NCI-H2171 (cell line): ENCODE data around the gene A3GALT2.
"Not testable (repeated sequence)": the region's sequence is repeated elsewhere in the genome, so short reads cannot be mapped to it uniquely, and the experiment has no call there.

ENCODE experiments used
- DNase-seq: peaks from one replicate; lab custom pipeline; 2025; lab: John Stamatoyannopoulos, UW

A3GALT2 gene

DNA sequence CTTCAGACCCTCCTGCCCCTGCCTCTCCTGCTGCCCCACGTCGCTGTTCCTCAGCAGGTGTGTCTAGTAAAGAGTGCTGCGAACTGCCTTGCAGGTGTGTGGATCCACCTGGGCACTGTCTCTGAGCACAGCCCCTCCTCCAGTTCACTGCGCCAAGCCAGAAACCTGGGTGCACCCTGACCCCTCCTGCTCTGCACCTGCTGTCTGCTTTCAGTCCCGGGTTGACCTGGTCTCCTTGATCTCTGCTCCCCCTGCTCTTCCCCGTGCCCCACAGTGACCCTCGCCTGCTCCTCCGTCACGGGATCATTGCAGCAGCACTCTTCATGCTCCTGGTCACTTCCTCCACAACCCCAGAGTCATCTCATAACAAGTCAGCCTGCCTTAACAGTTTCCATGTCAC lies 6.5 kb downstream of the A3GALT2 start:
- no peak for DNase-seq

DNA sequence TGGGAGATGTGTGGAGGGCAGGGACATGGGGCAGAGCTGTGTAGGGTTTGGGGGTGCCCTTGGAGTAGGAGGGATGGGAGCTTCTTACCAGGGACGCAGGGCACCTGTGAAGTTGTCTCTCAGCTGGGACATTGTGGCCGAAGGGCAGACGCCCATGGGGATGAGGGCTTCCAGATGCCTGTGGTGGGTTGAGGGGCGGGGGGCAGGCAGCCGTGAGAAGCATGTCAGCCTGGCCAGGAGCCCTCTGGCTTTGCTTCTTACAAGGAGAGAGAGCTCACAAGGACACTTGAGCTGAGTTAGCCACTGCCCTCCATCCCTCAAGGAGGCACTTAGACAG lies 8.5 kb downstream of the A3GALT2 start:
- no peak for DNase-seq

DNA sequence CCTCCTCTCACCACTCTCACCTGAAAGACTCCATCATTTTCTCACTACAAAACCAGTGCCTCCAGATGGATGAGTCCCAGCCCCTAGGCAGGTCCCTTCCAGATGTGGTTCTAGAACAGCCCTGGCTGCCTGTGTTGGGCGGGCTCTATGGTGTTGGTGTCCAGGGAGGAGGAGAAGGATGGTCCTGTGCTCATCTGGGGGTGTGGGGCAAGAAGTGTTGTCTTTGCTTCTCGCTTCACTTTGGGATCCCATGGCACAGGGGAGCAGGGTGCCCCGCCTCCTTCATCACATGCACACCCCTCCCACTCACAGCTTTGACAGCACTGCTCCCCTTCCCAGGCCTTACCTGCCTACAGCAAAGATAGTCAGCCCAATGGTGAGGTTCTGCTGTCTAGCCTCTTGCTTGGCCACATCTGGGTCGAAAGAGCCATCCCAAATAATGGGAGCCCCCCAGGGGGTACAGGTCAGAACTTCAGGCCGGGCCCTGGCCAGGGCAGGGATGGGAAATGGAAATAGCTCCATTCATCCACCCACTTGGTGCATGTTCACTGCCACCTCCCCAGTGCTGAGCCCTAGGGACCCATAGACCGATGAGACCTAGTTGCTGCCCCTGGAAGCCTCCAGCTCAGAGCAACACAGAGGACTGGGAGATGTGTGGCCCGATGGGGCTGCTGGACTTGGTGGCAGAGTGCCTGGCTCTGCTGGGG lies 9.0 kb downstream of the A3GALT2 start:
- DNase-seq = no peak

DNA sequence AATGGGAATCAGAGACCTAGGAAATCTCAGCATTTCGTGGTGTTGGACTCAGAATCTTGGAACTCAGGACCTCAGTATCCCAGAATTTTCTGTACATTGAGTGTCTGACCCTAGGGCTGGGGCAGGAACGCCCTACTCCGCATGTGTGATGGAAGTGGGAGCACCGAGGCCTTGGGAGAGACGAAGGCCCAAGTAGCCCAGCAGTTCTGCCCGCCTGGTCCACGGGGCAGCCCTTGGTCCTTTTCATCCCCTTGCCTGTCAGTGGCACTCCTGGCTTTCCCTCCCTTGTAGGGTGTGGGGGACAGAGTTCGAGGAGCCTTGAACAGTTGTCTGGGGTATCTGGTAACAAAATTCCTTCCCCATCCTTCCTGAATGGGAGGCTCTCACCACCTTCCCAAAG lies 10.2 kb downstream of the A3GALT2 start:
- no peak for DNase-seq

DNA sequence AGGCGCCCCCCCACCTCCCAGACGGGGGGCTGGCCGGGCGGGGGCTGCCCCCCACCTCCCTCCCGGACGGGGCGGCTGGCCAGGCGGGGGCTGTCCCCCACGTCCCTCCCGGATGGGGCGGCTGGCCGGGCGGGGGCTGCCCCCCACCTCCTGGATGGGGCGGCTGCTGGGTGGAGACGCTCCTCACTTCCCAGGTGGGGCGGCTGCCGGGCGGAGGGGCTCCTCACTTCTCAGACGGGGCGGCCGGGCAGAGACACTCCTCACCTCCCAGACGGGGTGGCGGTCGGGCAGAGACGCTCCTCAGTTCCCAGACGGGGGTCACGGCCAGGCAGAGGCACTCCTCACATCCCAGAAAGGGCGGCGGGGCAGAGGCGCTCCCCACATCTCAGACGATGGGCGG lies 11.5 kb downstream of the A3GALT2 start:
- DNase-seq = not testable (repeated sequence)

DNA sequence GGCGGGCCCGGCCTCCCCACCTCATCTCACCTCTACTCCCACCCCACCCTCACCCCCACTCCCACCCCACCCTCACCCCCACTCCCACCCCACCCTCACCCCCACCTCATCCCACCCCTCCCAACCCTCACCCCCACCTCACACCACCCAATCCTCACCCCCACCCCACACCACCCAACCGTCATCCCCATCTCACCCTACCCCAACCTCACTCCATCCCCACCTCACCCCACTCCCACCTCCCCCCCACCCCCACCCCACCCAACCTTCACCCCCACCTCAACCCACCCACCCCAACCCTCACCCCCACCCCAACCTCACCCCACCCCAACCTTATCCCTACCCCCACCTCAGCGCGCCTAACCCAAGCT lies 13.4 kb downstream of the A3GALT2 start:
- no peak for DNase-seq

DNA sequence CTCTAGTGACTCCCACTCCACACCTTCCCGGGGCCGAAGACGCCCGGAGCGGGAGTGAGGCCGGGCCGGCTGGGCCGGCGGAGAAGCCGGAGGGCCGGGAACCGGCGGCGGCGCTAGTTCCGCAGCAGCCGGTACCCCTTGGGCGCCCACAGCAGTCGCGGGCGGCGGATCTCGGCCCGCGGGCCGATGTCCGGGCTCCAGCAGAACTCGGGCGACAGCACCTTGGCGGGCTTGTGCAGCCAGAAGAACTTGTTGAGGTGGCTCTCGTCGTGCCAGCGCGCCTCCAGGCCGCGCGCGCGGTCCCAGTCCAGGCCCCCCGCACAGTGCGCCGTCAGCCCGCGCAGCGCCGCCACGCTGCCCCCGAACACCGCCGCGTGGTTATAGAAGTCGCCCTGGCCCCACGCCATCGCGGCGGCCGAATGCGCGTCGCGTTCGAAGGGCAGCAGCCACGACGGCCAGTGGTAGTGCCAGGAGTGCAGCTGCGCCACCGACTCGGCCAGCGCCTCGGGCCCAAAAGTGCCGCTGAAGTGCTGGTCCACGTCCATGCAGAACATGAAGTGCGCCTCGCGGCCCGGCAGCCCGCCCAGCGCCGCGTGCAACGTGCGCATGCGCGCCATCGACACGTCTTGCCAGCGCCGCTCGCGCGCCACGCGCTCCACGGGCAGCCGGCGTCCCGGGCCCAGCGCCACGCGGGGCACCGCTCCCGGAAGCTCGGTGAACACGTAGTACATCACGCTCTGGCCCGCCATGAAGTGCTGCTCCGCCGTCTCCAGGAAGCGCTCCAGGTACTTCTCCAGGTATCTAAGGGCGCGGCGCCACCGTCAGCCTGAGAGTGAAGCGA lies 14.0 kb downstream of the A3GALT2 start:
- DNase-seq = no peak

DNA sequence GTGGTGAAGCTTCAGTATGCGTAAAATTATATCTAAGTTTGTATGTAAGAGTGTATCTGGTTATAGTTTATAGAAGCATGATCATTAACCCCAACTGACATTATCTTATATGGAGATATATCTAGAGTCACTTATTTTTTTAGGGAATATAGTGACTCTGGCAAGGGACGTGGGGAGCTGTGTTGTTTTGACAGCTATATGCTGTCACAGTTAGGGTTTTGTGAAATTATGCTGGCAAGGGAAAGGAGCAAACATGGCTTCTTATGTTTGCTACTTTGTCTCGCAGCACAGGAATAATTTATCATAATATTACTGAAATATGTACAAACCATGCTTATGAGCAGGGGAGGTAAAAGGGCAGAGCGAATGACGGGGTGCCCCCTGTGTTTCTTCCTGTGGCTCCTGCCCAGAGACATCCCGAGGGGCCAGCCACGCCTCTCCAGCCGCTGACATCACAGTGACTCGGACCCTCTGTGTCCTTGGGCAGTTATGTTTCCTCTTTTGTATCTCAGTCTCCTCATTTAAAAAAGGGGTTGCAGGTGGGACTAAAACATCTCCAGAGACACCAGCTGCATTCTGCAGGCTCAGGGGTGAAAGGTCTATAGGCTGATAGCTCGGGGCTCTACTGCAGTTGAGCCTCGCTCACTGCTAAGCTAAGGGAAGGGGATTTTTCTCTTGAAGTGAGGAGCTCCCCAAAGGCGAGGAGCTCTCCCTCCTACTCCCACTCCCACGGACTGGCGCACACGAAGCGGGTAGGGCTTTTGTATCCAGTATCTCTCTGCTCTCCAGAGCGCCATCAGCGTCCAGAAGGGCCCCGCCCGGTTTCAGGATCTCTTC lies 14.9 kb downstream of the A3GALT2 start:
- no peak for DNase-seq

DNA sequence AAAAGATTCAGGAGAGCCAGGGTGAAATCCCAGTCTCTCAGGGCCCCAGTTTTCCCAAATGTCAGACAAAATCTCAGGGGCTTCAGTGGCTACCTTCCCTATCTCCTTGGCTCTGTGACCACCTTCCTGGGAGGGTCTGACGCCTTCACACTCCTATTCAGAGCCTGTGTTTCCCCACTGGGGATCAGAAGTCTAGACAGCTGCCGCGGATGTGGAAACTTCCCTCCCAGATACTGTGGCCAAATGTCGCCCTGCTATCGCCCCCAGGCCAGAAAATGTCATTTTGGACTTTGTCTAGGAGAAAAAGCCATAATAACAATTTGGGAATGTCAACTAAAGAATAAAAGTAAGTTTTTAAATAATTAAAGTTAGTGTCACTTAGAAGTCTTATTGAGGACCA lies 15.9 kb downstream of the A3GALT2 start:
- no peak for DNase-seq

DNA sequence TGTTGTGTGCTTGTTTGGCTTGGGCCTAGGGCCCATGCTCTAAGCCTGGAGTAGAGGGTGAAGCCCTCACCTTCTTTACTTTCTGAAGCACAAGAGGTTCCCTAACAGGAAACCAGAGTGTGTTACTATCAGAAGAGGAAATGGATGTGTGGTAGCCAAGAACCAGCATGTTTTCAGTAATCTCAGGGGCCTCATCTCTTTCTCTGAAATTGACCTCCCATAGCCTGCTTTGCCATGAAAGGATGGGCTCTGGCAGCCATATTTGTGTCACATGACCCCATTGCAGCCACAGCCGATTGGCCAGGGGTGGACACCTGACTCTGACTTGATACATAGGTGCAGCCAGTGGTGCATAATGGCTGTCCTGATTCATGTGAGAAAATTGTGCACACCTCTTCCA lies 18.6 kb downstream of the A3GALT2 start:
- DNase-seq = no peak

DNA sequence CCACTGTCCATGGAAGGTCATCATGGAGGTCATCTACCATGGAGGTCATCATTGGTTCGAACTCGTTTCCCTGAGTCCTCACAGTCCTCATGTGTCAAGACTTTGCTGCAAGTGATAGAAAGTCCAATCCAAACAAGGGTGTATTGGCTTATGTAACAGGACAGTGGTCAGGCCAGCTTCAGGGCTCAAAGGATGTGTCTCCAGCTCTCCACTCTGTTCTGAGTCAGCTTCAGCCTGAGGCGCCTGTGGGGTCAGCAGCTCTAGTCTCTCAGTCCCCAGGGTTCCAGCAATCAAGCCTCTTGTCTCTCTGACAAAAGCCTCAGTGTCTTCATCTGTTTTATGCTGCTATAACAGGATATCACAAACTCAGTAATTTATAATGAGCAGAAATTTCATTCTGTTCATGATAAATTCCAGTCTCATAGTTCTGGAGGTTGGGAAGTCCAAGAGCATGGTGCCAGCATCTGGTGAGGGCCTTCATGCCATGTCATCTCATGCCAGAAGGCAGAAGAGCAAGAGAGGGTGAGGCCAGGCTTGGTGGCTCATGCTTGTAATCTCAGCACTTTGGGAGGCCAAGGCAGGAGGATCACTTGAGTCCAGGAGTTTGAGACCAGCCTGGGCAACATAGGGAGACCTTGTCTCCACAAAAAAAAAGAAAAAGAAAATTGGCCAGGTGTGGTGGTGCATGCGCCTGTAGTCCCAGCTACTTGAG lies 19.5 kb downstream of the A3GALT2 start:
- no peak for DNase-seq

DNA sequence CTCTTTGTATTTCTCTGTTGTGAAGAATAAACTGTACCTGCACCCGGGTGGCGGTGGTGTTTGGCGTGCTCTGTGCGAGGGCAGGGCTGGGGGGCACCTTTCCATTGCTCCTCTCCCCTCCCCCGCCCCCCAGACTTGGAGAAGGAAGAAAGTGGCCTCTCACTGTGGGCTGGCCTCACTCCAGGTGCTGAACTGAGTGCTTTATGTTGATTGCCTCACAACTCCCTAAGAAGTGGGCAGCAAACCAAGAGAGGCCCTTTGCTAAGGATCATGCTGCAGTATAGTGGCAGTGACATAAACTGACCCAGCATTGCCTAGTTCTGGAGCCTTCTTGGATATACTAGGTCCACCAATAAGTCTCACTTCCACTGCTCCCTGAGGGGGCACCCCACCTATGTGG lies 20.2 kb downstream of the A3GALT2 start:
- DNase-seq = no peak

DNA sequence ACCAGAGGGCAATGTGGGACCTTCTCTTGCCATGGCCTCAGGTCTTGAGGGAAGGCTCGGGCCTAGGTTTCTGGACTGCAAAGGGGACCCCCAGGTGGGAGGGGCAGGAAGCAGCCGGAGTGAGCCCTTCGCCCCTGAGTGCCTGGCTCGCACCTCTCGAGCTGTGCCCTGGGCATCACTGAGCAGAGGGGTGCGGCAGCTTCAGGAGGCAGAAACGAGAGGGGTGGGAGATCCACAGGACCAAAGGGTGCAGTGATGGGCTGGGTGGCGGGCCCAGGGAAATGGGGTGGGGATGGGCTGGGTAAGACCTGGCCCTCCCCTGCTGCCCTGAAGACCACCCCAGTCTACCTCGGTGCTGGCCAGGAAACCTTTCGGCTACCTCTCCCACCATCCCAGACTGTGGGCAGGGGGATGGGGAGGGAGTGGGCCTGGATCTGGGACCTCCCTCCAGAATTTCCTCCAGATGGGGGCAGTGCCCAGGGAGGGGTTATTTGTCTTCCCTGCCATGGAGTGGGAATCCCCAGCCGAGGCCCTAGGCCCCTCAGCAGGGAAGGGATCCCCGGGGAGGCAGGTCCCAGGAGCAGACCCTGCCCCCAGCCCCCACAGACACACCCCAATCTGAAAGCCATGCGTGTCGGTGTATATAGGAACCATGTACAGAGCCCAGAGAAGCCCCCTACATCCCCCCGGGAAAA lies 21.3 kb downstream of the A3GALT2 start:
- DNase-seq = no peak

DNA sequence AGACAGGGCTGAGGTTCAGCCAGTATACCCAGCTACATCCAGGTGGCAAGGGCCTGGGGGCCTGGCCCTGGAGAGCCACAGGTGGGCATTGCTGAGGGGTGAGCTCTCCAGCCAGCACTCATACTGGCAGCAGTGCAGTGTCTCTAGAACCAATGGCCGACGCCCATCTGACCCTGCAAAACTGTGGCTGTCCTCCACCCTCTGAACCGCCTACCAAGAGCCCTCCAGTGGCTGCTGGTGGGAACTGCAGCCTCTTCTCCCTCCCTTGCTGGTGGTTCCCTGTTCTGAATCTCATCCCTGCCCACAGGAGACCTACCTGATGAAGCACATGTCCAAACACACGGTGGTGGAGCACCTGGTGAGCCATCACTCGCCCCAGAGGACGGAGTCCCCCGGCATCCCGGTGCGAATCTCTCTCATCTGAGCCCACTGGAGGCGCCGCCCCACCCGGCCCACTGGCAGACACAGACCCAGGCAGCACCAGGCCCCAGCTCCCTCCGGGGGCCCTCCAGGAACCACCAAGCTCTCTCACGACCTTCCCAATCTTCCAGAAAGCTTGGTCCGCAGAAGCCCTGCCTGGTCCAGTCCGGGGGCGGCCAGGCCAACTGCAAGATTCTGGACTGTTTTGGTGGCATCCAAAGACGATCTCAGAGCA lies 22.1 kb downstream of the A3GALT2 start:
- peak; percentile 6 for DNase-seq

DNA sequence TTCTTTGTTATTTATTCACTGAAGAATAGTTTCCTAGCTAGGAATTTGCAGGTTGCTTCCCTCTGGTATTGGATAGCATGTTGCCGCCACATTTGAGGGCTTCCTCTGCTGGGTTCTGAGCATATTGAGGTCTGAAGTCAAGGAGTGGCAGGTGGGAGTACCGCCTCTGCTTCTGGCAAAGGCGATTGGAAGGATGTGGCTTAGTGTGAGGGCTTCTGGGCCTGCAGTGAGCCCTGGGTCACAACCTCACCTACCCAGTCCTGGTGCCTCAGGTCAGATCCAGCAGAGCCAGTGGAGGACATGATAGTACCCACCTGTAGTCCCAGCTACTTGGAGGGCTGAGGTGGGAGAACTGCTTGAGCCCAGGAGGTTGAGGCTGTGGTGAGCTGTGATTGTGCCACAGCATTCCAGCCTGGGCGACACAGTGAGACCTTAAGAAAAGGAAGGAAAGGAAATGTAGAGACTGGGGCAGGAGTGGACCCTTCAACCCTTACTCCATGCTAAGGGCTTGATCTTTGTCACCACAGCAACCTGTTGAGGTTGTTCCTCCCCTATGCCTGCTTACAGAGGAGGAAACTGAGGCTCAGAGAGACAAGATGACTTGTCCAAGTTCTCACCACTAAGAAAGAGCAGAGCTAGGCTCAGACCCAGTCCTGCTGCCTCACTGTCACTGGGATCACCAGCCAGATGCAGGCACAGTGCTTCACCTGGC lies 22.8 kb downstream of the A3GALT2 start:
- no peak for DNase-seq

DNA sequence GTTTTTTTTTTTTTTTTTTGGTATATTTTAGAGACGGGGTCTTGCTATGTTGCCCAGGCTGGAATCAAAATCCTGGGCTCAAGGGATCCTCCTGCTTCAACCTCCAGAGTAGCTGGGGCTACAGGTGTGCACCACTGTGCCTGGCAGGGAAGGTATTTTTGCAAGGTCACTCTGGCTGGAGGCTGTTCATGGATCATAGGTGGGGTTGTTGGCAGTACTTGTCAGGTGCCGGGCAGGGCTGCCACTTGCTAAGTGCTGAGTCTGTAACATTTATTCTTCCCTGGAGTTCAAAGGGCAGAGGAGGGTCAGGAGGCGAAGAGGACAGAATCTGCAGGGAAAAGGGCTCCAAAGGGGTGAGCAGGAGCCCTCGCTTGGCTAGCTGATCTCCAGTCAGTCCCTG lies 24.1 kb downstream of the A3GALT2 start:
- no peak for DNase-seq

DNA sequence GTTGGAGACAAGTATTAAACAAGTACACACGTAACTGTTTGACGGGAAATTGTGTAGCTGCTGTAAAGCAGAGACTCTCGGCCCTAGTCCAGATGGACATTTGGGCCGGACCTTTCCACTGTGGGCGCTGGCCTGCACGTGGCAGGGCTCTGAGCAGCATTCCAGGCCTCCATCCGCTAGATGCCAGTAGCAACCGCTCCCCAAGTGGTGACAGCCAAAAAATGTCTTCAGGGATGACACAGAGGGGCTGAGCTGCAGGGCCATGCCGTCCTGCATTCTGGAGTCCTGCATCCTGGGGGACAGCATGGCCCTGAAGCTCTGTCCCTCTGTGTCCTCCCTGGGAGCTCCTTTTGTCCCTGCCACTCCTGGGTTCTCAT lies 24.8 kb downstream of the A3GALT2 start:
- no peak for DNase-seq

DNA sequence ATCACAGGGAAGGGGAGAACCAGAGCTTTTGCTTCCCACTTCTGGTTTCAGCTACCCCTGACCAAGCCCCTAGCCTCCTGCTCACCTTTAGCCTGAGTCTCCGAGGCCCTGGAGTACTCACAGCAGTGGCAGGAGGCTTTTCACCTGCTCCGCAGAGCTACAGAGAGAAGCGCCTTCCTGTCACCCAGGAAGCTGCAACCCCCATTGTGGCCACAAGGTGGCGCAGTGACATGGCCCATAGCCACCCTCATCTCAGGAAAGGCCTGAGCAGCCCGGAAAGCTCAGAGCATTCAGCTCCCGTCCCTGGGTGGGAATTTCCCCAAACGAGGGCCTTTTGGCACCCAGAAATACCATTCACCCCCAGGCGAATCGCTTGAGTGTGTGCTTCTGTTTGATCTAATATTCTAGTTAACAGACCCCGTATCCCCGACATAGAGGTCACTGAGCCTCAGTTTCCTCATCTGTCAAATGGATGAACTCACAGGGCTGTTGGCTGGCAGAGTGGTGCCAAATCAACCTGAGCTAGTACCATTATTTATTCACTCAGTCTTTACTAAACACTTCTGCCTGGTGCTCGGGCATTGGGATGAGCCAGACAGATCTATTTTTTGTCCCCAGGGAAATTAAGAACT lies 25.3 kb downstream of the A3GALT2 start:
- peak; percentile 62 for DNase-seq

DNA sequence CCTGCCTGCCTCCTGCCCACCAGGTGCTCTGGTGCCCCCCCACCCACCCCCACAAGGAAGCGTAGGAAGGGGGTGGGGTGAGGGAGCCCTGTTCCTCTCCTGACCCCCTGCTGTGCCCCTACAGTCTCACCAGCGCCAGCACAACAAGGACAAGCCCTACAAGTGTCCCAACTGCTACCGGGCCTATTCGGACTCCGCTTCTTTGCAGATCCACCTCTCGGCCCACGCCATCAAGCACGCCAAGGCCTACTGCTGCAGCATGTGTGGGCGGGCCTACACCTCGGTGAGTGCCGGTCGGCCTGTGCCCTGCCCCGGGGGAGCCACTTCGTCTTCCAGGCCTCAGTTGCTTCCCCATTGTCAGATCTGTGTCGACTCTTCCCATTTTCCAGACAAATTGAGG lies 25.9 kb downstream of the A3GALT2 start:
- no peak for DNase-seq
